GM12872 (cell line): ENCODE measurements around the gene PASK.

ENCODE experiments used
- TF ChIP-seq, protein P1 (sequence below): IDR thresholded peaks from 3 replicates; pipeline ENCODE4 v1.5.1; 2011; ENCODE audit warnings: low read depth, mild to moderate bottlenecking, low read length, moderate library complexity; ENCODE audit not compliant: insufficient read depth

The PASK gene

GRCh38 chr2:241071677-241072111, 77.6 kb downstream of the PASK start:
- TF ChIP-seq, protein P1, sequence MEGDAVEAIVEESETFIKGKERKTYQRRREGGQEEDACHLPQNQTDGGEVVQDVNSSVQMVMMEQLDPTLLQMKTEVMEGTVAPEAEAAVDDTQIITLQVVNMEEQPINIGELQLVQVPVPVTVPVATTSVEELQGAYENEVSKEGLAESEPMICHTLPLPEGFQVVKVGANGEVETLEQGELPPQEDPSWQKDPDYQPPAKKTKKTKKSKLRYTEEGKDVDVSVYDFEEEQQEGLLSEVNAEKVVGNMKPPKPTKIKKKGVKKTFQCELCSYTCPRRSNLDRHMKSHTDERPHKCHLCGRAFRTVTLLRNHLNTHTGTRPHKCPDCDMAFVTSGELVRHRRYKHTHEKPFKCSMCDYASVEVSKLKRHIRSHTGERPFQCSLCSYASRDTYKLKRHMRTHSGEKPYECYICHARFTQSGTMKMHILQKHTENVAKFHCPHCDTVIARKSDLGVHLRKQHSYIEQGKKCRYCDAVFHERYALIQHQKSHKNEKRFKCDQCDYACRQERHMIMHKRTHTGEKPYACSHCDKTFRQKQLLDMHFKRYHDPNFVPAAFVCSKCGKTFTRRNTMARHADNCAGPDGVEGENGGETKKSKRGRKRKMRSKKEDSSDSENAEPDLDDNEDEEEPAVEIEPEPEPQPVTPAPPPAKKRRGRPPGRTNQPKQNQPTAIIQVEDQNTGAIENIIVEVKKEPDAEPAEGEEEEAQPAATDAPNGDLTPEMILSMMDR, result no peak

DNA sequence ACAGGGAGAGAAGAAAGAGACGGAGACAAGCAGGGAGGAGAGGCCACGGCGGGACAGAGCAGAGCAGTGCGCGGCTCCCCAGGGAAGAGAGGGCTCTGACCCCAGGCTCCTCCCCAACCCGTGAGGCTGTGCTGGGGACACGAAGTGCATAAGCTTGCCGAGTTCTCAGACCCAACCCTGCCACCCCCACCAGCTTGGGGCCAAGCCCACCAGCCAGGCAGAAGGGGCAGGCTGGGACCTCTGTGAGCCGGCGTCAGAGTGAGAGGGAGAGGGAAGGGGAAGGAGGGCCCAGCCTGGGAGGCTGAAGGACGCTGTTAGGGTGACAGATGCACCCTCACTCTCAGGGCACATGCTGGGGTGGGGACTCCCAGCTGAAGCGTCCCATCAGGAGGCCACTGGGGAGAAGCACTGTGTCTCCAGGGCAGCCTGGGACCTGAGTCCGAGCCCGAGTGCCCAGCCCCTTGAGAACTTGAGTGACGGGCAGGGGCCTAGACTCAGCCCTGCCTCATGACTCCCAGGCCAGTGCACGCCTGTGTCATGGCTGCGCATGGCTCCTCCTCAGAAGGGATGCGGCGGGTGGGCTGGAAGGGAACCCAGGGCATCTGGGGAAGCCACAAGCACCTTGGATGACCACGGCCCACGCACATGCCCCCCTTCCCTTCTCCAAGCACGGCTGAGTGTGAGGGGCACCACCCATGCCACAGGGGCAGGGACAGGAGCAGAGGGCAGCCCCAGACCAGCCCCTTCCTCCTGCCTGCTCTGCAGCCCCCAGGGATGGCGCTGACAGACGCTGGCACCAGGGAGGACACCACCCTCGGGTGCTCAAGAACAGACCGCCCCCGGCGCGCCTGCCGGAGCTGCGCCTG, 78.2 kb downstream of the PASK start:
- TF ChIP-seq, protein P1, result no peak

GRCh38 chr2:241070361-241070760, 78.9 kb downstream of the PASK start:
- TF ChIP-seq, protein P1, result no peak

DNA sequence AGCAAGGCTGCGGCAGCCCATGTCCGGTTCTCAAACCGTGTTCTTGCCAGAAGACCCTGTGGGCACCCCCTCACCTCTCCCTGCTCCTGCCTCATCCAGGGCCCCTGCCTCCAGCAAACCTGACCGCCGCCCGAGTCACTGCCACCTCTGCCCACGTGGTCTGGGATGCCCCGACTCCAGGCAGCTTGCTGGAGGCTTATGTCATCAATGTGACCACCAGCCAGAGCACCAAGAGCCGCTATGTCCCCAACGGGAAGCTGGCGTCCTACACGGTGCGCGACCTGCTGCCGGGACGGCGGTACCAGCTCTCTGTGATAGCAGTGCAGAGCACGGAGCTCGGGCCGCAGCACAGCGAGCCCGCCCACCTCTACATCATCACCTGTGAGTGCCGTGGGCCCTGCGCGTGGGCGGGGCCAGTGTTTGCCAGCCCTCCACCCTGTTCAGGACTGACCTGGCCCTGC, 79.4 kb downstream of the PASK start:
- TF ChIP-seq, protein P1, result no peak

GRCh38 chr2:241068942-241069810, 80.1 kb downstream of the PASK start:
- TF ChIP-seq, protein P1, result no peak

DNA sequence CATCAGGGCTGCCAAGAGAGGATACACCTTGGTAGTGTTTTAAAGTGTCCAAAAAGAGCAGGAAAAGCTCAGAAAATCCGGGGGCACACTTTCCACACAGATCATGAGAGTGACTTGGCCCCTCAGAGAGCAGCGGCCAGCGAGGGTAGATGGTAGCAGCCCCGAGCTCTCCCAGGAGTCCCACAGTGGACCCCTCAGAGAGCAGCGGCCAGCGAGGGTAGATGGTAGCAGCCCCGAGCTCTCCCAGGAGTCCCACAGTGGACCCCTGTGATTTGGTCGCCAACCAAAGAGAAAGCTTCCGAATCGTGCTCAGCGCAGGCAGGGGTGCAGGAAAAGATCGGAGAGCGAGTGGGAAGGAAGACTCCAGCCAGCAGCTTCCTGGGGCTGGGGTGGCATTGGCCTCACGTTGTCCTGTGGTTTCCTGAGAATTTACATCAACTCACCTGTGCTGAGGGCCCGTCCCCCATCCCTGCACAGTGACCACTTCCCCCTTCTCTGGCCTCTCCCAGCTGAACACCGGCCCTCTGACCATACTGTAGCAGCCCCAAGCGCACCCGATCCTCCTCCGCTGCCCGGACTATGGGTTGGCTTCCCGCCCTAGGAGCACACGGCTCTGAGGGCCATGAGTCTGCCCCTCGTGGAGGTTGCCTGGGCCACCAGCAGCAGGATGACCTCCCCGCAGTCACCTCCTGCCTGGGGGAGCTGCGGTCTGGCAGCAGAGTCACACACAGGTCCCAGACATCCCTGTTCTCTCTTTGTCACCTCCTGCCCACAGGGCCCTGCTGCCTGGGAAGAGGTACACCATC, 80.9 kb downstream of the PASK start:
- TF ChIP-seq, protein P1, result no peak
